Stimulated activated CD8-positive, alpha-beta memory T cell treated with anti-CD3 and anti-CD28 coated beads, Interleukin-12 subunit alpha, Interleukin-12 subunit beta, amount 100 ng/mL, for 24 hours (primary cell): ENCODE data around the gene SUPT20H.
A peak's percentile ranks its signal among the peaks of the same experiment; 100 is the strongest.

Experiments
- DNase-seq: peaks from one replicate; pipeline ENCODE4 v3.0.0-alpha.2; 2020; ENCODE audit errors: extremely low read depth

Gene SUPT20H

DNA sequence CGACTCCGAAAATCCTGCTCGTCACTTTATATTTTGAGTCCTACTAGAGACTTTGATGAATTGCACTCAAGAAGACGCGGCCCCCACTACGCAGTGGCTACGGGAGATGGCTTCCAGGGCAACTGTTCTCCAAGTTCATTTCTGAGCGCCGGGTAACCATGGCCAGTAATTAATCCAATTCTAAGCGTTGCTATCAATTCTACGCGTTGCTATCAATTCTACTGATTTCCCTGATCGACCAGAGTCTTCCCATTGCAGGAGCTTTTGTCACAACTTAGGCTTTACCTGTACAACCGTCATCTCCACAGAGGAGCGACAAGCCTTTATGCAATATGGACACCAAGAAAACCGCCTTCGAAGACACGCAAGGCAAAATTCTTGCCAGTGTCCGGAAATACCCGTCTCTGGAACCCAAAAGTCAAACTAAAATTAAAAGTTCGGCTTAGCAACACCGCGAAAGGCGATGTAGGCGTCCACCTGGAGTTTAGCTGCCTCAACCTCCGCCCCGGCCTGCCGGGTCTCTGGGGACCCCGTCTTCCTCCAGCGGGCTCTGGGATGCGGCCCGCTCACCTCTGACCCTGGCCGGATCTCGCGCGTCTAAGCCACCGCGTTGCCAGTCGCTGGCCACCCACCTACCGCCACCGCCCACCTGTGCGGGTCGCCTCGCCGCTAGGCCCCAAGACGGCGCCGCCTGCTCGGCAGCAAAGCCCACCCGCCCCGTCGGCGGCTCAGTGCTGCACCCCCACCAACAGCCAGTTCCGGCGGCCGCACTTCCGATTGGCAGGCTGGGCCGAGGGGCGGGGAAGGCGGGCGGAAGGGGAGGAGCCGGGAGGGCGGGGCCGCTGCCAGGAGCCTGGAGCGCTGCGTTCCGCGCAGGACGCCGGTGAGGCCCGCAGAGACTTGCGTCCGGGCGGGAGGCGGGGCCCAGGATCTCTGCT lies at the start of gene SUPT20H:
Gene SUPT20H (minus strand): TSS at position 779 of the 938 bp plus-strand sequence. CDS start 8,198 bp downstream, outside the sequence.
- DNase-seq = peak; percentile 87

- no peak for DNase-seq
These were observed 49.7 kb upstream of the SUPT20H start for GRCh38 chr13:37109051-37109678.

GRCh38 chr13:37107868-37108267 lies 48.4 kb upstream of the SUPT20H start:
- no peak for DNase-seq

DNA sequence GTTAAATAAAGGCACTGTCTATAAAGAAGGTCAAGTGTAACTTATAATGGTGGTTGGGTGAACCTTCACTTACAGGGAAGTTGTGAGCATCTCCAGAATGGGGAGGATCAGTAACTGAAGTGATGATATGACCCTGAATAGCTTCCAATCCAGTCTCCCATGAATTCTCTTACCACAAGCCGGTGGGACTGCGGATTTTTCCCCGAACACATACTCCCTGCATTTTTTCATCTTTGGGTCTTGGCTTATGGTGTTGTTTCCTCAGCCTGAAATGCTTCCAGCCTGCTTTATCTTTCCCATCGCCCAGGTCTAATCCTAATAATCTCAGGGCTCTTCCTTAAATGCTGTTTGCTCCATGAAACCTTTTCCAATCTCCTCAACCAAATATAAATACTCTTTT lies 48.0 kb upstream of the SUPT20H start:
- DNase-seq = no peak

GRCh38 chr13:37106642-37107041 lies 47.2 kb upstream of the SUPT20H start:
- no peak for DNase-seq

DNA sequence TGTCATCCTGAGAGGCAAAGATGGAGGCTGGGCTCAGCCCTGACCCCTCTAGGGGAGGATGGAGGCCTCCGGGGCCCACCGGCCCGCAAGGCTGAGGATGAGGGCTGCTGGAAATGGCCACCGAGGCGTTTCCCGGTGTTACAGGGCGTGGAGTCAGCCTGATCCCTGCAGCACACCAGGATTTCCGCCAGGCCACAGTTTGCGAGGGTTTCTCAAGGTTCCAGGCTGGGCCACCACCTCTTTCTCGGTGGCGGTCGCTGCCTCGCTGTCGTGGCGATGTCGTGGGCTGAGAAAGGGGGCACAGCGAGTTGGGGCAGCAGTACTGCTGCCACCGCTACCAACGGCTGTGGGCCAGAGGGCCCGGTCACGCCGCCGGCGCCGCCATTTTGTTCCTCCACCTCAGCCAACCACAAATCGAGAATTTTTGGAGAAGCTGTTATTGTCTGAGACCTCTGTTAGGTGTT lies 45.8 kb upstream of the SUPT20H start, which contains the start of gene CSNK1A1L:
Gene CSNK1A1L (minus strand): TSS at position 414 of the 464 bp plus-strand sequence. CDS start 408 bp downstream, at position 6.
- no peak for DNase-seq

GRCh38 chr13:37102896-37103295 lies 43.4 kb upstream of the SUPT20H start:
- DNase-seq = no peak

GRCh38 chr13:37101201-37101600 lies 41.7 kb upstream of the SUPT20H start:
- no peak for DNase-seq

DNA sequence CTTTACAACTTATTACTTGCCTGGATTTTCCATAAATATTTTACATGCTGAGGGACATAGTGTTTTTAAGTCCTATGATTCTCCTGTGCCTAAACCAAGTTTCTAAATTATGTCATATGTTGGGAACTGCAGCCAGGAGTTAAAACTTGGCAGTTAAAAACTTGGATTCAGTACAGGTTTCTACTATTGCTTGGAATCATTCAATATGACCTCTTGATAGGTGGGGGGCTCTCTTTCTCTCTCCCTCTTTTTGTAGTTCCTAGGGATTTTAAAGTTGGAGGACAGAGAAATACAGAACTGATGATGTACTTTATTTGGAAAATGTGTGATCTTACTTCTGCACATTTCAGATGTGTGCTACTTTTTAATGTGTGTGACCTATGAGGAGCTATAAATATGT lies 41.2 kb upstream of the SUPT20H start:
- DNase-seq = no peak

- no peak for DNase-seq
These were observed 37.6 kb upstream of the SUPT20H start for GRCh38 chr13:37097076-37097475.

DNA sequence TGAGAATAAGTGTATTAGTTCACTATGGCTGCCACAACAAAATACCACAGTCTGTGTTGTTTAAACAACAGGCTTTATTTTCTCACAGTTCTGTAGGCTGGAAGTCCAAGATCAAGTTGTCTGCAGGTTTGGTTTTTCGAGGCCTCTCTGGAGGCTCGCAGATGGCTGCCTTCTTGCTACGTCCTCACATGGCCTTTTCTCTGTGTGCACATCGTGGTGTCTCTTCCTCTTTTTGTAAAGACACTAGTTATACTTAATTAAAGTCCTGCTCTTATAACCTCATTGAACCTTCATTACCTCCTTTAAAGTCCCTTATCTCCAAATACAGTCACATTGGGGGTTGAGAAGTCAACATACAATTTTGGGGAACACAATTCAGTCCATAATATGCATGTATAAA lies 35.4 kb upstream of the SUPT20H start:
- no peak for DNase-seq

DNA sequence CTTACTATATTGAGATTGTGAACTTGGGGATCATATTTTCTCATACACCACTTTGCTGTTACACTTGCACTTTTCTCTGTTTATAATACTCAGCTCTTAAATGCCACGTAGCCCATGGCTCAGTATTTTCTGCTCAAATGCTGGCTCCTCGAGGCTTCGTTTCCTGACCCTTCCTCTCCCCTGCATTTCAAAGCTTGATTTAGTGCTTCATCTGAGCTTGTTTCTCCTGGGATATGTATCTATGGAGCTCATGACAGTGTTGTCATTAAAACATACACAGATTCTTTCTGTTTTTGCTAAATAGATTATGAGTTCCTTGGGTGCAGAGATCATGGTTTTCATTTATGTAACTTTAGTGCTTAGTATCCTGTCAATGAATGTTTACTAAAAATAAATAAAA lies 34.6 kb upstream of the SUPT20H start:
- no peak for DNase-seq

DNA sequence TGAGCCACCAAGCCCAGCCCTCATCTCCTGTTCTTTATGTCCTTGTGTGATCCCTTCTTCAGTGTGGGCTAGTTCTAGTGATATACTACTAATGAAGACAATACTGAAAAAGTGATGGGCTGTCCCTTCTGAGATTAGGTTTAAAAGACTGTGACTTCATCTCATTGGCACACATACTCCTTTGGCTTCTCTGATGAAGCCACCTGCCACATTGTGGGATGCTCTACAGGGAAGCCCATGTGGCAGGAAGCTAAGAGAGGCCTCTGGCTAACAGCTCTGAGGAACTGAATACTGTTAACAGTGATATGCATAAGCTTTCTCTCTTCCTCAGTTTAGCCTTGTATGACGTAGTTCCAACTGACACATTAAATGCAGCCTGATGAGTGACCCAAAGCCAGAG lies 32.3 kb upstream of the SUPT20H start:
- DNase-seq = no peak

- no peak for DNase-seq
These were observed 31.4 kb upstream of the SUPT20H start for GRCh38 chr13:37090912-37091311.

GRCh38 chr13:37089495-37089894 lies 30.0 kb upstream of the SUPT20H start:
- no peak for DNase-seq

DNA sequence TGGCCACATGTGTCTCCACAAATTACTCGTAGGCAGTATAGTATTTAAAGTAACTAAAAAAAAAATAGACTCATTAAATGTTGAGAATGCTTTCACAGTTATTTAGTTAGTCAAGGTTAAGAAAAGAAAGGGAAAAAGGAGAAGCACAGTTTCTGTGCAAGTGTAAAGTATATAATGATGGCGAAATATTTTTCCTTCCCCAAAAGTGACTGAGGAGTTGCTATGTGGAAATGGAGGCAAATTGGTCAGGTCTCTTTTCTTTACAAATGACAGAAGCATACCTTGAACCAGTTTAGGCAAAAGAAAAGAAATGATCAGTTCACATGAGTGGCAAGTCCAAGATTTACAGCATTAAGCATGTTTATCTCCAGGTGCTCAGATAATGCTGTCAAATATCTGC lies 28.0 kb upstream of the SUPT20H start:
- no peak for DNase-seq

- no peak for DNase-seq
These were observed 26.1 kb upstream of the SUPT20H start for GRCh38 chr13:37085606-37086005.

DNA sequence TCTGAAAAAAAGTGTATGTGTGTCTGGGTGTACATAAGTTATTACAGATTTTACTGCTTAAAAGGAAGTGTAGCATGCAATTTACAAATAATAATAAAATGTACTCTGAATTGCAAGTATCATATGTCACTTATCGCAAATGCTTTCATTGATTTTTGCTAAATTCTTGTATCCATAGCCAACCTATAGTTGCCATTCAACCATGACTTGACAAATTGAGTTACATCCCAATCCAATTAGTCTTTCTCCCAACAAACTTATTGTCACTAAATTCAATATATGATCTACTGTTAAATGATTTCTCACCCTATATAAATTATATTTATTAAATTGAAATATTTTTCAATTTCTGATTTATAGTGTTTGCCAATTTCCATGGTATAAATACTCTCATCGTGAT lies 17.3 kb upstream of the SUPT20H start:
- DNase-seq = no peak

- no peak for DNase-seq
These were observed 15.7 kb upstream of the SUPT20H start for GRCh38 chr13:37075164-37075563.

DNA sequence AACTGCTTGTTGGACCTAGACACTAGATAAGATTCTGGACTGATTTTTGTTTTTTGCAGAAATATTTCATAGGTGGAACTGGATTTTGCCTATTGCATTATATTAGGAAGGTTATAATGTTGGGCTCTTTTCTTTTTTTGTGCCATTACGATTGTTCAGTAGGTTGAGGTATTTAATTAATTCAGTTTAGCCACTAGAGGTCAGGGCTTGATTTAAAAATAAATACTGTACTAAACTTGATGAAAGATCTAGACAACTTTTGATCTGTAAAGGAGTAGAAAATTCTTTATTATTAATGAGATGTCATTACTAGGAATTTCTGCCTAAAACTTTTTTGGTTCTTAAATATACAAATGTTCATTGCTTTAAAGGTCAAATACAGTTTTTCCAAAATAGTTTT lies 15.2 kb upstream of the SUPT20H start:
- DNase-seq = no peak

- no peak for DNase-seq
These were observed 12.5 kb upstream of the SUPT20H start for GRCh38 chr13:37072024-37072423.

DNA sequence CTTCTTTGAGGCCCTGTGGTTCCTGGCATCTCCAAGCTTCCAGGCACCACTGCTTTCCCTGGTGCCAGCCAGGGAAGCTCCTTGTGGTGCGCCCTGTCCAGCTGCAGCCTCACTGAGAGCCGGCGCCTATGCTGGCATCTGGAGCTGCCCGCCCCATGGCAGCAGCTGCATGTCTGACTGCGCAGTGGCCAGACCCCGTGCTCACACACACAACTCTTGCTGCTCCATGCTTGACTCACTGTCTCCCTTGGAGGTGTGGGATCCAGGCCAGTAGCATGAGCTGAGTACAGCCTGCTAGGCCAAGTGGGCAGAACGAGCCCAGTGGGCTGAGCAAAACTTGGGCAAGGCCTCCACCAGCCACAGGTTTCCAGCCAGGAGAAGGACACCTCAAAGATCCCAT lies 11.5 kb upstream of the SUPT20H start:
- no peak for DNase-seq

GRCh38 chr13:37070145-37070695 lies 10.7 kb upstream of the SUPT20H start:
- DNase-seq = no peak
